ENCODE results near the gene NAA35. TPM values are rescaled to one million over a fixed set of nuclear protein-coding genes. Genes with fewer than 3 reads are reported as not detected.

Gene NAA35
- total and polyA plus RNA-seq, 2 experiments from 2014 or later = 29.2 to 31.6 TPM

DNA sequence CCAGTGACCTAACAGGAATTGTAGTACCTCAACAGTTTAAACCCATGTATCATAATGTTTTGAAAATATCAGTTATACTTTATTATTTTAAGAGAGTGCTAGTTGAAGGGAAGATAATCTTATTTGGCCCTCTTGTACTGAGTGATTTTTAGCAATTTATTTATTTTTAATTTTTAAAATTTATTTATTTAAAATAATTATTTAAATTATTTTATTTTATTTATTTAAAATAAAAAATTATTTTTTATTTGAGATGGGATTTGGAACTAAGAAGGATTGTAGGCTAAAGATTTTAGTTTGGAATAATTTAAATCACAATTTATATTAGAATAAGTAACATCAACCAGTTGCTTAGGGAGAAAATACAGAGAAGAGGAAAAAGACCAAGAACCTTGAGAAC is 54.2 kb downstream of the NAA35 start:
- Histone ChIP-seq H4K20me1 (replicated peaks; ENCODE audit: insufficient read depth) (no peaks in the 10 kb centered on the region; the same call in 1 of the 2 replicates), H3K9me2 (ENCODE audit: insufficient read depth) (0 out of 2 replicates have a peak, but pooled peaks cover 4% of the 10 kb centered on the region), H2AFZ (no peak overlapping the region), H3K27ac (ENCODE audit: low read depth) (no peak overlapping the region), H3K36me3 (ENCODE audit: insufficient read depth) (peaks cover 8% of the 10 kb centered on the region; the same call in 1 of the 2 replicates), H3K27me3 (ENCODE audit: insufficient read depth) (no peaks in the 10 kb centered on the region), H3F3A (replicated peaks; ENCODE audit: low read depth) (no peaks in the 10 kb centered on the region), H3K79me2 (replicated peaks; ENCODE audit: insufficient read depth) (0 out of 2 replicates have a peak, but pooled peaks cover 2% of the 10 kb centered on the region), H3K4me2 (no peak overlapping the region), H3K4me1 (ENCODE audit: insufficient read depth) (no peaks in the 10 kb centered on the region), H3K4me3 (no peak overlapping the region)
- no peak for DNase-seq (ENCODE audit: low spot score)
- Mint-ChIP-seq H3K27me3 (ENCODE audit: insufficient read depth, low read depth, poor library complexity) (no peaks in the 10 kb centered on the region), H3K27ac (no peak overlapping the region), H3K4me3 (no peak overlapping the region), H3K36me3 (ENCODE audit: low read depth) (peaks cover 47% of the 10 kb centered on the region), H3K4me1 (no peaks in the 10 kb centered on the region), H3K9me3 (no peaks in the 10 kb centered on the region)
- no peak for TF ChIP-seq POLR2AphosphoS5 (IDR thresholded peaks at IDR 0.05; ENCODE audit: low read depth)
- no peak for TF ChIP-seq EZH2phosphoT487 (IDR thresholded peaks at IDR 0.05; ENCODE audit: unreplicated experiment)
- no peak for TF ChIP-seq NANOG (IDR thresholded peaks at IDR 0.05; ENCODE audit: borderline replicate concordance)
- no peak for TF ChIP-seq CTCF (conservative IDR thresholded peaks at IDR 0.05; ENCODE audit: low read depth in 2 of 2)
- TF ChIP-seq STAT1 (IDR thresholded peaks at IDR 0.05; ENCODE audit: unreplicated experiment) = no peak
- TF ChIP-seq EZH2 (IDR thresholded peaks at IDR 0.05; ENCODE audit: low read depth, unreplicated experiment) = no peak
- no peak for TF ChIP-seq CREB1 (CRISPR knock-in tag; IDR thresholded peaks at IDR 0.05; ENCODE audit: low read depth)
- TF ChIP-seq, protein P1, sequence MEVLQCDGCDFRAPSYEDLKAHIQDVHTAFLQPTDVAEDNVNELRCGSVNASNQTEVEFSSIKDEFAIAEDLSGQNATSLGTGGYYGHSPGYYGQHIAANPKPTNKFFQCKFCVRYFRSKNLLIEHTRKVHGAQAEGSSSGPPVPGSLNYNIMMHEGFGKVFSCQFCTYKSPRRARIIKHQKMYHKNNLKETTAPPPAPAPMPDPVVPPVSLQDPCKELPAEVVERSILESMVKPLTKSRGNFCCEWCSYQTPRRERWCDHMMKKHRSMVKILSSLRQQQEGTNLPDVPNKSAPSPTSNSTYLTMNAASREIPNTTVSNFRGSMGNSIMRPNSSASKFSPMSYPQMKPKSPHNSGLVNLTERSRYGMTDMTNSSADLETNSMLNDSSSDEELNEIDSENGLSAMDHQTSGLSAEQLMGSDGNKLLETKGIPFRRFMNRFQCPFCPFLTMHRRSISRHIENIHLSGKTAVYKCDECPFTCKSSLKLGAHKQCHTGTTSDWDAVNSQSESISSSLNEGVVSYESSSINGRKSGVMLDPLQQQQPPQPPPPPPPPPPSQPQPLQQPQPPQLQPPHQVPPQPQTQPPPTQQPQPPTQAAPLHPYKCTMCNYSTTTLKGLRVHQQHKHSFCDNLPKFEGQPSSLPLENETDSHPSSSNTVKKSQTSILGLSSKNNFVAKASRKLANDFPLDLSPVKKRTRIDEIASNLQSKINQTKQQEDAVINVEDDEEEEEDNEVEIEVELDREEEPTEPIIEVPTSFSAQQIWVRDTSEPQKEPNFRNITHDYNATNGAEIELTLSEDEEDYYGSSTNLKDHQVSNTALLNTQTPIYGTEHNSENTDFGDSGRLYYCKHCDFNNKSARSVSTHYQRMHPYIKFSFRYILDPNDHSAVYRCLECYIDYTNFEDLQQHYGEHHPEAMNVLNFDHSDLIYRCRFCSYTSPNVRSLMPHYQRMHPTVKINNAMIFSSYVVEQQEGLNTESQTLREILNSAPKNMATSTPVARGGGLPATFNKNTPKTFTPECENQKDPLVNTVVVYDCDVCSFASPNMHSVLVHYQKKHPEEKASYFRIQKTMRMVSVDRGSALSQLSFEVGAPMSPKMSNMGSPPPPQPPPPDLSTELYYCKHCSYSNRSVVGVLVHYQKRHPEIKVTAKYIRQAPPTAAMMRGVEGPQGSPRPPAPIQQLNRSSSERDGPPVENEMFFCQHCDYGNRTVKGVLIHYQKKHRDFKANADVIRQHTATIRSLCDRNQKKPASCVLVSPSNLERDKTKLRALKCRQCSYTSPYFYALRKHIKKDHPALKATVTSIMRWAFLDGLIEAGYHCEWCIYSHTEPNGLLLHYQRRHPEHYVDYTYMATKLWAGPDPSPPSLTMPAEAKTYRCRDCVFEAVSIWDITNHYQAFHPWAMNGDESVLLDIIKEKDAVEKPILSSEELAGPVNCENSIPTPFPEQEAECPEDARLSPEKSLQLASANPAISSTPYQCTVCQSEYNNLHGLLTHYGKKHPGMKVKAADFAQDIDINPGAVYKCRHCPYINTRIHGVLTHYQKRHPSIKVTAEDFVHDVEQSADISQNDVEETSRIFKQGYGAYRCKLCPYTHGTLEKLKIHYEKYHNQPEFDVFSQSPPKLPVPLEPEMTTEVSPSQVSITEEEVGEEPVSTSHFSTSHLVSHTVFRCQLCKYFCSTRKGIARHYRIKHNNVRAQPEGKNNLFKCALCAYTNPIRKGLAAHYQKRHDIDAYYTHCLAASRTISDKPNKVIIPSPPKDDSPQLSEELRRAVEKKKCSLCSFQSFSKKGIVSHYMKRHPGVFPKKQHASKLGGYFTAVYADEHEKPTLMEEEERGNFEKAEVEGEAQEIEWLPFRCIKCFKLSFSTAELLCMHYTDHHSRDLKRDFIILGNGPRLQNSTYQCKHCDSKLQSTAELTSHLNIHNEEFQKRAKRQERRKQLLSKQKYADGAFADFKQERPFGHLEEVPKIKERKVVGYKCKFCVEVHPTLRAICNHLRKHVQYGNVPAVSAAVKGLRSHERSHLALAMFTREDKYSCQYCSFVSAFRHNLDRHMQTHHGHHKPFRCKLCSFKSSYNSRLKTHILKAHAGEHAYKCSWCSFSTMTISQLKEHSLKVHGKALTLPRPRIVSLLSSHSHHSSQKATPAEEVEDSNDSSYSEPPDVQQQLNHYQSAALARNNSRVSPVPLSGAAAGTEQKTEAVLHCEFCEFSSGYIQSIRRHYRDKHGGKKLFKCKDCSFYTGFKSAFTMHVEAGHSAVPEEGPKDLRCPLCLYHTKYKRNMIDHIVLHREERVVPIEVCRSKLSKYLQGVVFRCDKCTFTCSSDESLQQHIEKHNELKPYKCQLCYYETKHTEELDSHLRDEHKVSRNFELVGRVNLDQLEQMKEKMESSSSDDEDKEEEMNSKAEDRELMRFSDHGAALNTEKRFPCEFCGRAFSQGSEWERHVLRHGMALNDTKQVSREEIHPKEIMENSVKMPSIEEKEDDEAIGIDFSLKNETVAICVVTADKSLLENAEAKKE (CRISPR knock-in tag; IDR thresholded peaks at IDR 0.05) = no peak
- TF ChIP-seq, protein P2, sequence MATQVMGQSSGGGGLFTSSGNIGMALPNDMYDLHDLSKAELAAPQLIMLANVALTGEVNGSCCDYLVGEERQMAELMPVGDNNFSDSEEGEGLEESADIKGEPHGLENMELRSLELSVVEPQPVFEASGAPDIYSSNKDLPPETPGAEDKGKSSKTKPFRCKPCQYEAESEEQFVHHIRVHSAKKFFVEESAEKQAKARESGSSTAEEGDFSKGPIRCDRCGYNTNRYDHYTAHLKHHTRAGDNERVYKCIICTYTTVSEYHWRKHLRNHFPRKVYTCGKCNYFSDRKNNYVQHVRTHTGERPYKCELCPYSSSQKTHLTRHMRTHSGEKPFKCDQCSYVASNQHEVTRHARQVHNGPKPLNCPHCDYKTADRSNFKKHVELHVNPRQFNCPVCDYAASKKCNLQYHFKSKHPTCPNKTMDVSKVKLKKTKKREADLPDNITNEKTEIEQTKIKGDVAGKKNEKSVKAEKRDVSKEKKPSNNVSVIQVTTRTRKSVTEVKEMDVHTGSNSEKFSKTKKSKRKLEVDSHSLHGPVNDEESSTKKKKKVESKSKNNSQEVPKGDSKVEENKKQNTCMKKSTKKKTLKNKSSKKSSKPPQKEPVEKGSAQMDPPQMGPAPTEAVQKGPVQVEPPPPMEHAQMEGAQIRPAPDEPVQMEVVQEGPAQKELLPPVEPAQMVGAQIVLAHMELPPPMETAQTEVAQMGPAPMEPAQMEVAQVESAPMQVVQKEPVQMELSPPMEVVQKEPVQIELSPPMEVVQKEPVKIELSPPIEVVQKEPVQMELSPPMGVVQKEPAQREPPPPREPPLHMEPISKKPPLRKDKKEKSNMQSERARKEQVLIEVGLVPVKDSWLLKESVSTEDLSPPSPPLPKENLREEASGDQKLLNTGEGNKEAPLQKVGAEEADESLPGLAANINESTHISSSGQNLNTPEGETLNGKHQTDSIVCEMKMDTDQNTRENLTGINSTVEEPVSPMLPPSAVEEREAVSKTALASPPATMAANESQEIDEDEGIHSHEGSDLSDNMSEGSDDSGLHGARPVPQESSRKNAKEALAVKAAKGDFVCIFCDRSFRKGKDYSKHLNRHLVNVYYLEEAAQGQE (IDR thresholded peaks at IDR 0.05; ENCODE audit: unreplicated experiment) = no peak
- TF ChIP-seq ZNF331 (CRISPR knock-in tag; IDR thresholded peaks at IDR 0.05; ENCODE audit: low read depth) = no peak
- TF ChIP-seq, protein P3, sequence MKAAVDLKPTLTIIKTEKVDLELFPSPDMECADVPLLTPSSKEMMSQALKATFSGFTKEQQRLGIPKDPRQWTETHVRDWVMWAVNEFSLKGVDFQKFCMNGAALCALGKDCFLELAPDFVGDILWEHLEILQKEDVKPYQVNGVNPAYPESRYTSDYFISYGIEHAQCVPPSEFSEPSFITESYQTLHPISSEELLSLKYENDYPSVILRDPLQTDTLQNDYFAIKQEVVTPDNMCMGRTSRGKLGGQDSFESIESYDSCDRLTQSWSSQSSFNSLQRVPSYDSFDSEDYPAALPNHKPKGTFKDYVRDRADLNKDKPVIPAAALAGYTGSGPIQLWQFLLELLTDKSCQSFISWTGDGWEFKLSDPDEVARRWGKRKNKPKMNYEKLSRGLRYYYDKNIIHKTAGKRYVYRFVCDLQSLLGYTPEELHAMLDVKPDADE (IDR thresholded peaks at IDR 0.05) = no peak
- TF ChIP-seq ZNF114 (CRISPR knock-in tag; IDR thresholded peaks at IDR 0.05) = no peak
- no peak for ATAC-seq

All from GM23338 (cell line).